ENCODE measurements around the gene PLEKHG2.

GRCh38 chr19:39463403-39463802 lies 50.9 kb downstream of the PLEKHG2 start:
- no peak for TF ChIP-seq POLR2A (IDR thresholded peaks at IDR 0.05)
- no peak for TF ChIP-seq EP300 (IDR thresholded peaks at IDR 0.05)
- TF ChIP-seq CTCF (IDR thresholded peaks at IDR 0.05) = no peak
- no peak for TF ChIP-seq POLR2AphosphoS5 (IDR thresholded peaks at IDR 0.05)
